HepG2 (cell line): ENCODE data around the gene PHF13. TPM values are rescaled to one million over a fixed set of nuclear protein-coding genes. Genes with fewer than 3 reads are reported as not detected.
A peak's percentile ranks its signal among the peaks of the same experiment; 100 is the strongest.

Experiments used
- AKAP8 ChIP-seq: sonication (generic); formaldehyde crosslinking; IDR thresholded peaks from 2 replicates; pipeline ENCODE4 v1.5.1; 2020; ENCODE audit warnings: mild to moderate bottlenecking, missing genetic modification reagents
- ATAD3A ChIP-seq: sonication (generic); formaldehyde crosslinking; IDR thresholded peaks from 2 replicates; pipeline ENCODE4 v1.4.0; 2020; ENCODE audit warnings: missing genetic modification reagents
- ATM ChIP-seq: fragments of 450-650 bp; IDR thresholded peaks from 2 replicates; pipeline ENCODE4 v1.7.1; 2017; ENCODE audit warnings: mild to moderate bottlenecking, borderline replicate concordance
- ATRX ChIP-seq: sonication (generic); formaldehyde crosslinking; IDR thresholded peaks from 2 replicates; pipeline ENCODE4 v1.4.0; 2020; ENCODE audit warnings: missing genetic modification reagents, borderline replicate concordance
- GATAD2A ChIP-seq: IDR thresholded peaks from 2 replicates; pipeline ENCODE4 v1.6.1; 2016
- HMG20A ChIP-seq: IDR thresholded peaks from 2 replicates; pipeline ENCODE4 v1.6.1; 2016; ENCODE audit warnings: borderline replicate concordance
- IRX3 ChIP-seq: sonication (generic); formaldehyde crosslinking; IDR thresholded peaks from 2 replicates; pipeline ENCODE4 v1.8.1; 2023; ENCODE audit warnings: mild to moderate bottlenecking, low read depth, missing genetic modification reagents, borderline replicate concordance
- KLF9 ChIP-seq: IDR thresholded peaks from 2 replicates; pipeline ENCODE4 v1.6.1; 2016; ENCODE audit warnings: low read depth
- MIER2 ChIP-seq: IDR thresholded peaks from 2 replicates; pipeline ENCODE4 v1.6.1; 2016; ENCODE audit warnings: missing biosample characterization, missing genetic modification reagents
- NCOA1 ChIP-seq: sonication (generic); formaldehyde crosslinking; IDR thresholded peaks from 2 replicates; pipeline ENCODE4 v1.9.0; 2021; ENCODE audit warnings: missing genetic modification reagents
- RAD51 ChIP-seq: fragments of 450-650 bp; IDR thresholded peaks from 2 replicates; pipeline ENCODE4 v1.6.1; 2016; ENCODE audit warnings: borderline replicate concordance
- SCMH1 ChIP-seq: sonication (generic); formaldehyde crosslinking; IDR thresholded peaks from 2 replicates; pipeline ENCODE4 v1.9.0; 2021; ENCODE audit warnings: missing genetic modification reagents, mild to moderate bottlenecking, borderline replicate concordance
- TAF1 ChIP-seq: sonication (generic); formaldehyde crosslinking; IDR thresholded peaks from 2 replicates; pipeline ENCODE4 v1.4.0; 2020; ENCODE audit warnings: missing genetic modification reagents
- TBX3 ChIP-seq: fragments of 450-650 bp; IDR thresholded peaks from 2 replicates; pipeline ENCODE4 v1.6.1; 2017; ENCODE audit warnings: antibody characterized with exemption, mild to moderate bottlenecking, inconsistent platforms, borderline replicate concordance
- TGIF2 ChIP-seq: IDR thresholded peaks from 2 replicates; pipeline ENCODE4 v1.6.1; 2016; ENCODE audit warnings: control low read depth, missing compliant biosample characterization
- ZBTB3 ChIP-seq: sonication (generic); formaldehyde crosslinking; IDR thresholded peaks from 2 replicates; pipeline ENCODE4 v1.4.0; 2020; ENCODE audit warnings: low read depth, mild to moderate bottlenecking, moderate library complexity, missing genetic modification reagents, borderline replicate concordance
- ZNF317 ChIP-seq: sonication (generic); formaldehyde crosslinking; IDR thresholded peaks from 2 replicates; pipeline ENCODE4 v1.5.0; 2020; ENCODE audit warnings: mild to moderate bottlenecking, missing genetic modification reagents
- ZNF530 ChIP-seq: sonication (generic); formaldehyde crosslinking; IDR thresholded peaks from 2 replicates; pipeline ENCODE4 v1.5.0; 2020; ENCODE audit warnings: low read depth, mild to moderate bottlenecking, missing genetic modification reagents
- ZNF589 ChIP-seq: sonication (generic); formaldehyde crosslinking; conservative IDR thresholded peaks from 2 replicates; pipeline ENCODE4 v1.8.0; 2022; ENCODE audit warnings: mild to moderate bottlenecking, moderate library complexity, missing genetic modification reagents
- ZNF670 ChIP-seq: sonication (generic); formaldehyde crosslinking; IDR thresholded peaks from 2 replicates; pipeline ENCODE4 v1.8.0; 2022; ENCODE audit warnings: mild to moderate bottlenecking, missing genetic modification reagents, borderline replicate concordance
- ZNF772 ChIP-seq: sonication (generic); formaldehyde crosslinking; IDR thresholded peaks from 2 replicates; pipeline ENCODE4 v1.5.0; 2020; ENCODE audit warnings: mild to moderate bottlenecking, missing genetic modification reagents
- ZNF777 ChIP-seq: sonication (generic); formaldehyde crosslinking; IDR thresholded peaks from 2 replicates; pipeline ENCODE4 v1.4.0; 2020; ENCODE audit warnings: missing genetic modification reagents
- polyA plus RNA-seq, 8 experiments: library from polyadenylated mRNA; depleted of rRNA in 3 of 8; stranded (reverse) in 7 of 8; unstranded in 1 of 8; fragments of >200 nt; fragmentation: Illumina TruSeq in 4 of 8; extraction: Trizol in 4 of 8; gene quantifications; 2 replicates each; pipeline versions ENCODE4 v1.2.1 to v1.2.3, GENCODE V29; 2011 to 2016; ENCODE audit warnings: low read depth in 4 of 8, missing spikeins in 1 of 8, mixed read lengths in 1 of 8; ENCODE audit not compliant: insufficient read depth in 1 of 8
- total RNA-seq, 5 experiments: library from RNA; depleted of rRNA; stranded (reverse); fragments of >200 nt; fragmentation: Illumina TruSeq; extraction: Trizol; gene quantifications; 2 replicates each; pipeline ENCODE4 v1.2.3, GENCODE V29; 2016; ENCODE audit warnings: low read depth in 1 of 5
- TF ChIP-seq, protein P1 (sequence below): sonication (generic); formaldehyde crosslinking; IDR thresholded peaks from 2 replicates; pipeline ENCODE4 v1.5.1; 2020; ENCODE audit warnings: mild to moderate bottlenecking, moderate library complexity, missing genetic modification reagents
- TF ChIP-seq, protein P2 (sequence below): sonication (generic); formaldehyde crosslinking; conservative IDR thresholded peaks from 2 replicates; pipeline ENCODE4 v1.4.0; 2020; ENCODE audit warnings: missing genetic modification reagents
- TF ChIP-seq, protein P3 (sequence below): sonication (generic); formaldehyde crosslinking; IDR thresholded peaks from 2 replicates; pipeline ENCODE4 v1.4.0; 2020; ENCODE audit warnings: missing genetic modification reagents, borderline replicate concordance
- TF ChIP-seq, protein P4 (sequence below): sonication (generic); formaldehyde crosslinking; IDR thresholded peaks from 2 replicates; pipeline ENCODE4 v1.5.0; 2020; ENCODE audit warnings: mild to moderate bottlenecking, low read depth, missing genetic modification reagents, borderline replicate concordance

PHF13 gene
- total and polyA plus RNA-seq, 2 of the 13 experiments (the other 11 are each of a cell fraction or from before 2014, with no cell fraction given) = 4.7 to 7.4 TPM

DNA sequence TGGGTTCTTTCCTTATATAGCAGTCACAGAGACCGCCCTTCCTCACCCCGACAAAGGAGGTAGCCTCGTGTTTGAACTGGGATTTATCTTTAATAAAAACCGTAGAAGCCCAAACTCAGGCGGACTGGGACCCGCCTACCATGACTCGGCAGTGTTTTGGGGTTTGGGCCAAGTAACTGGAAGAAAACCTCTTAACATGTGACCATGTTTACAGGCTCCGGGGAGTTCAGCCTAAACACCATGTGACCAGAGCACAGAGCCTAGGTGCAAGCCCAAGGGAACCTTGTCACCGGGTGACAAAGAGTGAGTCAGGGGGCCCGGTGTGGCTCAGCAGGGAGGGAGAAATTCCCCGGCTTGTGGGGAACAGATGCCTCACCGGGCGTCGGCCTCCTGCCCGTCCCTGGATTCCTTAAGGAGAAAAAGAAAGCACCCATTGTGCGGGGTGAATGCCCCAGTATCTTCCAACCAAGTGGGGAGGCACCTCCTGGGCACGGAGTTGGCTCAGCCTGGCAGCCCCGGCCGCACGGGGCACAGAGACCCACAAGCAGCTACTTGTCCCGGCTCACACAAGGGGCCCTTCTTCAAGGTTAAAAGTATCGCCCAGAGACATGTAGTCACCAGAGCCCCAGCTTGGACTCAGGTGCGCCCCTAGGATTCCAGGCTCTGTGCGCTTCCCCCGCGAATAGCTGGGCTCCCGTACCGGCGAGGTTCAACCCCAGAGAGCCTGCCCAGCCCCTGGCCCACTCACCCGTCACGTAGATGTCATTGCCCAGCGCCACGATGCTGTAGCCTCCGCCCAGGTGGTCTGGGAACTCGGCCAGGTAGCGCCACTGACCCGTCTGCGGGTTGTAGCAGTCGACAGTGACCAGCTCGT lies 12.2 kb upstream of the PHF13 start (continued):
- TF ChIP-seq, protein P1, sequence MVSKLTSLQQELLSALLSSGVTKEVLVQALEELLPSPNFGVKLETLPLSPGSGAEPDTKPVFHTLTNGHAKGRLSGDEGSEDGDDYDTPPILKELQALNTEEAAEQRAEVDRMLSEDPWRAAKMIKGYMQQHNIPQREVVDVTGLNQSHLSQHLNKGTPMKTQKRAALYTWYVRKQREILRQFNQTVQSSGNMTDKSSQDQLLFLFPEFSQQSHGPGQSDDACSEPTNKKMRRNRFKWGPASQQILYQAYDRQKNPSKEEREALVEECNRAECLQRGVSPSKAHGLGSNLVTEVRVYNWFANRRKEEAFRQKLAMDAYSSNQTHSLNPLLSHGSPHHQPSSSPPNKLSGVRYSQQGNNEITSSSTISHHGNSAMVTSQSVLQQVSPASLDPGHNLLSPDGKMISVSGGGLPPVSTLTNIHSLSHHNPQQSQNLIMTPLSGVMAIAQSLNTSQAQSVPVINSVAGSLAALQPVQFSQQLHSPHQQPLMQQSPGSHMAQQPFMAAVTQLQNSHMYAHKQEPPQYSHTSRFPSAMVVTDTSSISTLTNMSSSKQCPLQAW = peak; percentile 41; the same call in 1 of the 2 replicates
- no peak; the same call in 1 of the 2 replicates for TF ChIP-seq TAF1 (CRISPR knock-in tag)
- no peak for TF ChIP-seq ATM
- TF ChIP-seq ZNF670 (CRISPR knock-in tag) = no peak
- TF ChIP-seq MIER2 (CRISPR knock-in tag) = no peak
- TF ChIP-seq ZNF589 = 0 out of 2 replicates have a peak, but pooled peaks have one; percentile 38
- no peak for TF ChIP-seq TGIF2
- TF ChIP-seq, protein P2, sequence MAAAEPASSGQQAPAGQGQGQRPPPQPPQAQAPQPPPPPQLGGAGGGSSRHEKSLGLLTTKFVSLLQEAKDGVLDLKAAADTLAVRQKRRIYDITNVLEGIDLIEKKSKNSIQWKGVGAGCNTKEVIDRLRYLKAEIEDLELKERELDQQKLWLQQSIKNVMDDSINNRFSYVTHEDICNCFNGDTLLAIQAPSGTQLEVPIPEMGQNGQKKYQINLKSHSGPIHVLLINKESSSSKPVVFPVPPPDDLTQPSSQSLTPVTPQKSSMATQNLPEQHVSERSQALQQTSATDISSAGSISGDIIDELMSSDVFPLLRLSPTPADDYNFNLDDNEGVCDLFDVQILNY (CRISPR knock-in tag) = no peak
- TF ChIP-seq ATAD3A (CRISPR knock-in tag) = no peak
- peak; percentile 74 for TF ChIP-seq RAD51
- TF ChIP-seq SCMH1 = no peak
- 0 out of 2 replicates have a peak, but pooled peaks have one; percentile 19 for TF ChIP-seq GATAD2A (CRISPR knock-in tag)
- TF ChIP-seq ZNF772 (CRISPR knock-in tag) = 0 out of 2 replicates have a peak, but pooled peaks have one; percentile 41
- no peak for TF ChIP-seq NCOA1 (CRISPR knock-in tag)
- TF ChIP-seq IRX3 (CRISPR knock-in tag) = no peak
- TF ChIP-seq ZNF530 (CRISPR knock-in tag) = no peak
- no peak for TF ChIP-seq ATRX (CRISPR knock-in tag)
- TF ChIP-seq KLF9 (CRISPR knock-in tag) = no peak
- TF ChIP-seq, protein P3, sequence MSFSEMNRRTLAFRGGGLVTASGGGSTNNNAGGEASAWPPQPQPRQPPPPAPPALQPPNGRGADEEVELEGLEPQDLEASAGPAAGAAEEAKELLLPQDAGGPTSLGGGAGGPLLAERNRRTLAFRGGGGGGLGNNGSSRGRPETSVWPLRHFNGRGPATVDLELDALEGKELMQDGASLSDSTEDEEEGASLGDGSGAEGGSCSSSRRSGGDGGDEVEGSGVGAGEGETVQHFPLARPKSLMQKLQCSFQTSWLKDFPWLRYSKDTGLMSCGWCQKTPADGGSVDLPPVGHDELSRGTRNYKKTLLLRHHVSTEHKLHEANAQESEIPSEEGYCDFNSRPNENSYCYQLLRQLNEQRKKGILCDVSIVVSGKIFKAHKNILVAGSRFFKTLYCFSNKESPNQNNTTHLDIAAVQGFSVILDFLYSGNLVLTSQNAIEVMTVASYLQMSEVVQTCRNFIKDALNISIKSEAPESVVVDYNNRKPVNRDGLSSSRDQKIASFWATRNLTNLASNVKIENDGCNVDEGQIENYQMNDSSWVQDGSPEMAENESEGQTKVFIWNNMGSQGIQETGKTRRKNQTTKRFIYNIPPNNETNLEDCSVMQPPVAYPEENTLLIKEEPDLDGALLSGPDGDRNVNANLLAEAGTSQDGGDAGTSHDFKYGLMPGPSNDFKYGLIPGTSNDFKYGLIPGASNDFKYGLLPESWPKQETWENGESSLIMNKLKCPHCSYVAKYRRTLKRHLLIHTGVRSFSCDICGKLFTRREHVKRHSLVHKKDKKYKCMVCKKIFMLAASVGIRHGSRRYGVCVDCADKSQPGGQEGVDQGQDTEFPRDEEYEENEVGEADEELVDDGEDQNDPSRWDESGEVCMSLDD (CRISPR knock-in tag) = peak; percentile 41; the same call in 1 of the 2 replicates
- TF ChIP-seq, protein P4, sequence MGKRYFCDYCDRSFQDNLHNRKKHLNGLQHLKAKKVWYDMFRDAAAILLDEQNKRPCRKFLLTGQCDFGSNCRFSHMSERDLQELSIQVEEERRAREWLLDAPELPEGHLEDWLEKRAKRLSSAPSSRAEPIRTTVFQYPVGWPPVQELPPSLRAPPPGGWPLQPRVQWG (CRISPR knock-in tag) = no peak
- no peak for TF ChIP-seq HMG20A (CRISPR knock-in tag)
- 0 out of 2 replicates have a peak, but pooled peaks have one; percentile 31 for TF ChIP-seq ZNF317 (CRISPR knock-in tag)
- TF ChIP-seq TBX3 = no peak
- TF ChIP-seq AKAP8 (CRISPR knock-in tag) = 0 out of 2 replicates have a peak, but pooled peaks have one; percentile 6
- no peak for TF ChIP-seq ZBTB3 (CRISPR knock-in tag)
- no peak for TF ChIP-seq ZNF777
